Testis (tissue), 3 donors: Measurements from ENCODE around the gene ANKRD1. TPM values are rescaled to one million over a fixed set of nuclear protein-coding genes. Genes with fewer than 3 reads are reported as not detected.
A peak's percentile ranks its signal among the peaks of the same experiment; 100 is the strongest.
"Not testable (repeated sequence)": the region's sequence is repeated elsewhere in the genome, so short reads cannot be mapped to it uniquely, and the experiment has no call there.

Experiments
- DNase-seq: peaks from one replicate; pipeline ENCODE4 v3.0.0-alpha.2; 2019
- H3K27ac ChIP-seq, 2 donors: fragments of 200-600 bp; sonication (generic); one replicate each; pipeline ENCODE4 v1.5.1; 2019
- H3K27me3 ChIP-seq: fragments of 200-600 bp; sonication (generic); one replicate; pipeline ENCODE4 v1.5.1; 2019
- H3K36me3 ChIP-seq: fragments of 200-600 bp; sonication (generic); one replicate; pipeline ENCODE4 v1.5.1; 2017; ENCODE audit warnings: low read depth; ENCODE audit errors: missing control alignments
- H3K4me1 ChIP-seq: fragments of 200-600 bp; sonication (generic); one replicate; pipeline ENCODE4 v1.5.1; 2019
- H3K4me3 ChIP-seq, 2 donors: fragments of 200-600 bp; sonication (generic); one replicate each; pipeline ENCODE4 v1.5.1; 2017 to 2019
- H3K9me3 ChIP-seq: fragments of 200-600 bp; sonication (generic); one replicate; pipeline ENCODE4 v1.5.1; 2017
- POLR2A ChIP-seq: fragments of 450-650 bp; IDR thresholded peaks from one replicate; pipeline ENCODE4 v1.6.1; 2017; ENCODE audit warnings: antibody characterized with exemption, mild to moderate bottlenecking, moderate library complexity
- WGBS, 2 donors: methylation state at CpG; one replicate each; pipeline ENCODE4 v1.1.5; 2018; 5-methylcytosine and 5-hydroxymethylcytosine counted together
- intact Hi-C: fragments of 100-400 bp; cut with DNase I; formaldehyde crosslinking; loops from one replicate; pipeline ENCODE4 v1.15.1; 2023; ENCODE audit warnings: low total_unique reads
- polyA plus RNA-seq: library from polyadenylated mRNA; stranded (reverse); fragments of 350-450 nt; fragmentation: Illumina TruSeq; extraction: RNeasy Lipid Tissue Mini Kit (QIAGEN cat#74804); gene quantifications from one replicate; pipeline ENCODE4 v1.2.3, GENCODE V29; 2014; ENCODE audit warnings: low read depth, low replicate concordance; ENCODE audit not compliant: insufficient read depth
- total RNA-seq, 2 donors: library from RNA; depleted of rRNA; stranded (reverse); fragments of >200 nt; gene quantifications; one replicate each; pipeline ENCODE4 v1.2.3, GENCODE V29; 2016
- TF ChIP-seq, protein P1 (sequence below), 3 experiments: fragments of 450-650 bp in 2 of 3; fragments of 200-600 bp in 1 of 3; sonication (generic) in 1 of 3; IDR thresholded peaks; one replicate each; pipeline ENCODE4 v1.5.1; 2016 to 2019; ENCODE audit warnings: antibody characterized with exemption in 3 of 3, mild to moderate bottlenecking in 2 of 3, moderate library complexity in 1 of 3

ANKRD1 gene
- total and polyA plus RNA-seq, 3 donors from 2014 or later, result 0.19 to 2.1 TPM; not detected in 1

DNA sequence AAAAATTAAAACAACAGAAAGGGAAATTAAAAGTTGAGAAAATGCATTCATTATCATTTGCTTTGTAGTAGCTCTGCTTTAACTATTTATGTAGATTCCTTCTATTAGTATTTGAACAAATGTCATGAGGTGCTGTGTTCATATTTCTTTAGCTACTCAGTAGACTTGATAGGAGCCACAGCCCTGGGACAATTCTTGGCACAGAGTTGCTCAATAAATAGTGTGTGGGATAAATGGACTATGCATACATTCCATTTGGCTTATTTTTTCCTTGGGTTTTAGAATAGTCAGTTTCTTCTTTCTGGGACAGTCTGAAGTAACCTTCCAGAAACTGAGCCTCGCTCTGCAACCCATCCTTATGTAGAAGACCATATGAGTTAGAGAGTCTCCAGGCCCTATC lies 35.7 kb downstream of the ANKRD1 start:
- TF ChIP-seq, protein P1, sequence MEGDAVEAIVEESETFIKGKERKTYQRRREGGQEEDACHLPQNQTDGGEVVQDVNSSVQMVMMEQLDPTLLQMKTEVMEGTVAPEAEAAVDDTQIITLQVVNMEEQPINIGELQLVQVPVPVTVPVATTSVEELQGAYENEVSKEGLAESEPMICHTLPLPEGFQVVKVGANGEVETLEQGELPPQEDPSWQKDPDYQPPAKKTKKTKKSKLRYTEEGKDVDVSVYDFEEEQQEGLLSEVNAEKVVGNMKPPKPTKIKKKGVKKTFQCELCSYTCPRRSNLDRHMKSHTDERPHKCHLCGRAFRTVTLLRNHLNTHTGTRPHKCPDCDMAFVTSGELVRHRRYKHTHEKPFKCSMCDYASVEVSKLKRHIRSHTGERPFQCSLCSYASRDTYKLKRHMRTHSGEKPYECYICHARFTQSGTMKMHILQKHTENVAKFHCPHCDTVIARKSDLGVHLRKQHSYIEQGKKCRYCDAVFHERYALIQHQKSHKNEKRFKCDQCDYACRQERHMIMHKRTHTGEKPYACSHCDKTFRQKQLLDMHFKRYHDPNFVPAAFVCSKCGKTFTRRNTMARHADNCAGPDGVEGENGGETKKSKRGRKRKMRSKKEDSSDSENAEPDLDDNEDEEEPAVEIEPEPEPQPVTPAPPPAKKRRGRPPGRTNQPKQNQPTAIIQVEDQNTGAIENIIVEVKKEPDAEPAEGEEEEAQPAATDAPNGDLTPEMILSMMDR (IDR thresholded peaks at IDR 0.05), result no peak
- TF ChIP-seq POLR2A, result no peak
- DNase-seq, result no peak
- Histone ChIP-seq H3K27me3 (no peaks in the 10 kb centered on the region), H3K4me3 (no peak overlapping the region), H3K4me1 (no peaks in the 10 kb centered on the region), H3K27ac (no peak overlapping the region), H3K9me3 (no peaks in the 10 kb centered on the region), H3K36me3 (no peaks in the 10 kb centered on the region)
- 97 to 100% methylated on average over 1 of the region's 1 CpG for WGBS, 2 donors
- intact Hi-C loops, result no loop called here

- DNase-seq, result no peak
- Histone ChIP-seq H3K36me3 (no peaks in the 10 kb centered on the region), H3K4me1 (no peaks in the 10 kb centered on the region), H3K27me3 (no peaks in the 10 kb centered on the region), H3K4me3 (no peak overlapping the region), H3K9me3 (no peaks in the 10 kb centered on the region), H3K27ac (no peak overlapping the region)
- WGBS, 2 donors, result 84 to 95% methylated on average over 3 of the region's 3 CpGs
- intact Hi-C loops, result no loop called here
- TF ChIP-seq, protein P1 (IDR thresholded peaks at IDR 0.05), result no peak
- TF ChIP-seq POLR2A, result no peak
Observed at GRCh38 chr10:90884431-90884830, 36.5 kb downstream of the ANKRD1 start.

- TF ChIP-seq, protein P1 (IDR thresholded peaks at IDR 0.05), result peak in 2 of 3 experiments; percentile 33 to 58
- H3K9me3 ChIP-seq, H3K36me3 ChIP-seq, intact Hi-C loops, H3K4me1 ChIP-seq, H3K27ac ChIP-seq, H3K27me3 ChIP-seq, H3K4me3 ChIP-seq, DNase-seq: not testable (repeated sequence)
- whole genome bisulfite sequencing, 2 donors, result 73 to 74% methylated on average over 8 of the region's 8 CpGs
Observed at GRCh38 chr10:90880059-90880719, 40.7 kb downstream of the ANKRD1 start.

GRCh38 chr10:90879062-90879461 lies 41.8 kb downstream of the ANKRD1 start:
- no peak for TF ChIP-seq POLR2A
- TF ChIP-seq, protein P1 (IDR thresholded peaks at IDR 0.05), result no peak
- Histone ChIP-seq H3K36me3 (no peaks in the 10 kb centered on the region), H3K27me3 (no peaks in the 10 kb centered on the region), H3K27ac (no peak overlapping the region), H3K4me1 (no peaks in the 10 kb centered on the region), H3K9me3 (no peaks in the 10 kb centered on the region), H3K4me3 (no peak overlapping the region)
- no peak for DNase-seq
- intact Hi-C loops, result no loop called here
- WGBS, 2 donors, result 84 to 86% methylated on average over 2 of the region's 2 CpGs

DNA sequence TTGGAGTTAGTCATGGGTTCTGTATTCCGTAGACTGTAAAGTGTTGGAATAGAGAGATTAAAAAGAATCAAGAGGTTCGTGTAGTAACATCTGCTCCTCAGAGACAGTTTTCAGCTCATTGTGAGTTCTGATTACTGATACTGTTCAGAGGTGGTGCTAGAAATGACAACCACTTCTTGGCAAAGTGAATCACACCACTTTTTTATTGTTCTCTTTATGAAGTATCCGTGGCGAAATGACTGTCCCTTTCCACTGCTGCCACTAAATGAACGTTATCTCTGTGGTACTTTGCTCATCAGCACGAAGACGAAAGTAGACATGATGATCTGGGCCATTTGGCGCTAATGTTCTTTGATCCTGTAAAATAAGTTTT lies 48.3 kb downstream of the ANKRD1 start:
- no peaks in the 10 kb centered on the region for H3K36me3 ChIP-seq
- H3K4me1 ChIP-seq, result peaks cover 5% of the 10 kb centered on the region
- DNase-seq, result no peak
- WGBS, 2 donors, result 12% methylated on average over 8 of the region's 8 CpGs
- intact Hi-C loops, result no loop called here
- peak overlapping the region; percentile 83 for H3K4me3 ChIP-seq
- H3K27ac ChIP-seq, result peak overlapping the region in 1 of 2 donors; percentile 78
- no peak for TF ChIP-seq POLR2A
- TF ChIP-seq, protein P1 (IDR thresholded peaks at IDR 0.05), result no peak
- H3K27me3 ChIP-seq, result no peaks in the 10 kb centered on the region
- no peaks in the 10 kb centered on the region for H3K9me3 ChIP-seq
